ENCODE measurements around the gene ARID5B.
A peak's percentile ranks its signal among the peaks of the same experiment; 100 is the strongest.

The ARID5B gene

DNA sequence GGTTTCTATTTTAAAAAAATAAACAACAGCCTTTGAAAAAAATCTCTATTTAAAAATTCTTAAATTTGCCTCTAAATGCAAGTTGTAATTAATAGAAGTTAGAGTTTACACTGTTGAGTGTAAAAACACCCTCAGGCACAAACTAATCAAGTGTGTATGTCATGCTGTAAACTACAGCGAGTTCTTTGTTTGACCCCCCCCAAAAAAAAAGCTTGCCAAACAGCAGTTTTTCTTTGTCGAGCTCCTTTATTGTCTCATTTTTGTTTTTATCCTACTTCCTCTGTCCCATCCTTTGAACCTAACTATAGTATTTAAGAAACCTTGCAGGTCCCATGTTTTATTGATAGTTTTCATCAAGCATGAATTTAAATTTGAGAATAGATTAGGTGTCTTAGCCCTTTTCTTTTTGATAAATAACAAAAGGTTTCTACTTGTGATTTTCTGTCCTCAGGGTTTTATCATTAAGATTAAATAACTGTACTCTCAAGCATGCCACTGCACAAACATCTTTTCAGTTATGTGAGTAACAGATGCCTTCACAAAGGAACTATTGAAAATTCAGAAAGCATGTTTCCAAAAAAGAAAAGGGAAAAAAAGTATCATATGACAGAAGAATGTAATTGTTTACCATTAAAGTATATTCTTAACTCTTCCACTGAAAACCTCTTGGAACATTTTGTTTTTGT is 176.0 kb downstream of the ARID5B start:
- no peak for FAIRE-seq
- no peak for TF ChIP-seq TAF1 (IDR thresholded peaks at IDR 0.05; ENCODE audit: low read depth, low read length)
- no peak for TF ChIP-seq SPI1 (IDR thresholded peaks at IDR 0.05; ENCODE audit: low read depth, low read length)
- TF ChIP-seq POLR2AphosphoS5 (IDR thresholded peaks at IDR 0.05; ENCODE audit: low read depth, low read length): no peak
- TF ChIP-seq POU2F2 (IDR thresholded peaks at IDR 0.05; ENCODE audit: low read depth, low read length): no peak
- TF ChIP-seq PAX5 (IDR thresholded peaks at IDR 0.05; ENCODE audit: insufficient read depth, low read length, severe bottlenecking): no peak
- no peak for TF ChIP-seq POLR2A (IDR thresholded peaks at IDR 0.05; ENCODE audit: low read depth, low read length)
- no peak for DNase-seq (ENCODE audit: insufficient read length, low spot score)

DNA sequence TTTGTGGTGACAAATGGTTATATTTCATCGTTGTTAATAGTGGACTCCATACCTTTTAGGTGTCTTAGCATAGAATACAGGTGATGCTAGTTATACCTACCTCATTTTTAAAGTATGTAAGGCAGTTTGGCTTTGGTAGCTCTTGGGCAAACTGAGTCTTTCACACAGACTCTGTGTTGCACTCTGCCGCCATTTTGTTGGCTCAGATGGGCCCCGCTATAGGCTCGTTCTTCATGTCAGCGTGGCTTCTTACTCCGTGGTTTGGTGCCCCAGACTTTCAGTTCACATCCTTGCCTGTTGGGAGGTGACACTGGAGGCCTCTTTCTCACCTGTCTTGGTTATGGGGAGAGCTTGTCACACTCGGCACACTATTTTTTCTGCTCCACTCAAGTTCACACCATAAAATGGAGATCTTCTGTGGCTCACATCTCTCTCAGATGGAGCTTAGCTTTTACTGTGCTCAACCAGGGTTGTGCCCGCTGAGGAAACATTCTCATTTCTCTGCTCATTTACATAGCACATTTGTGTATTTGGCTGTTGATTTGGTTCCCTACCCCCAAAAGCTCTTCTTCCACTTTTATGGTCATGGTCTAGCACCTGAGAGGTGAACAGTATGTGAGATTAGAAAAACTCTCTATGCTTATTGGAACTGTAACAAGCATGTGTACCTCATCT is 178.5 kb downstream of the ARID5B start:
- FAIRE-seq: peak; percentile 75

DNA sequence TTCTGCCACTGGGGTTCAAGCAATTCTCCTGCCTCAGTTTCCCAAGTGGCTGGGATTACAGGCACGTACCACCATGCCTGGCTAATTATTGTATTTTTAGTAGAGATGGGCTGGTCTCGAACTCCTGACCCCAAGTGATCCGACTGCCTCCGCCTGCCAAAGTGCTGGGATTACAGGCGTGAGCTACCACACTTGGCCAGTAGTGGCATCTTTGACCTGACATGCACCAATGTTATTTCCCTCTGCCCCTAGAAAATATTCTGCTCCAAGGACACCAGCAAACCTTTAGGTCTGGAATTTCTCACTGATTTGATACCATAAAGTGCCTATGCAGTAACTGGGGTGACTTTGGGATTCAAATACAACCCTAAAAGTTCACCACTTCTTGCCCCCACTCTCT is 179.4 kb downstream of the ARID5B start:
- no peak for TF ChIP-seq POU2F2 (IDR thresholded peaks at IDR 0.05; ENCODE audit: low read depth, low read length)
- no peak for TF ChIP-seq TAF1 (IDR thresholded peaks at IDR 0.05; ENCODE audit: low read depth, low read length)
- no peak for TF ChIP-seq PAX5 (IDR thresholded peaks at IDR 0.05; ENCODE audit: insufficient read depth, low read length, severe bottlenecking)
- TF ChIP-seq SPI1 (IDR thresholded peaks at IDR 0.05; ENCODE audit: low read depth, low read length): no peak
- no peak for TF ChIP-seq POLR2A (IDR thresholded peaks at IDR 0.05; ENCODE audit: low read depth, low read length)
- no peak for TF ChIP-seq POLR2AphosphoS5 (IDR thresholded peaks at IDR 0.05; ENCODE audit: low read depth, low read length)
- peak; percentile 20 for FAIRE-seq
- no peak for DNase-seq (ENCODE audit: insufficient read length, low spot score)

More for the DNA sequence above, 178.5 kb downstream of the ARID5B start:
- TF ChIP-seq TAF1 (IDR thresholded peaks at IDR 0.05; ENCODE audit: low read depth, low read length) (no peak), POU2F2 (IDR thresholded peaks at IDR 0.05; ENCODE audit: low read depth, low read length) (peak; percentile 60; the same call in 1 of the 2 replicates), POLR2AphosphoS5 (IDR thresholded peaks at IDR 0.05; ENCODE audit: low read depth, low read length) (peak; percentile 83), SPI1 (IDR thresholded peaks at IDR 0.05; ENCODE audit: low read depth, low read length) (no peak), POLR2A (IDR thresholded peaks at IDR 0.05; ENCODE audit: low read depth, low read length) (peak; percentile 87; the same call in 1 of the 2 replicates)
- DNase-seq (ENCODE audit: insufficient read length, low spot score): no peak

- FAIRE-seq: no peak
- TF ChIP-seq POLR2A (IDR thresholded peaks at IDR 0.05; ENCODE audit: low read depth, low read length) (no peak), SPI1 (IDR thresholded peaks at IDR 0.05; ENCODE audit: low read depth, low read length) (no peak), PAX5 (IDR thresholded peaks at IDR 0.05; ENCODE audit: insufficient read depth, low read length, severe bottlenecking) (no peak), POLR2AphosphoS5 (IDR thresholded peaks at IDR 0.05; ENCODE audit: low read depth, low read length) (no peak), POU2F2 (IDR thresholded peaks at IDR 0.05; ENCODE audit: low read depth, low read length) (no peak), TAF1 (IDR thresholded peaks at IDR 0.05; ENCODE audit: low read depth, low read length) (no peak)
- no peak for DNase-seq (ENCODE audit: insufficient read length, low spot score)
Observed at GRCh38 chr10:62081341-62082270, 180.1 kb downstream of the ARID5B start.

DNA sequence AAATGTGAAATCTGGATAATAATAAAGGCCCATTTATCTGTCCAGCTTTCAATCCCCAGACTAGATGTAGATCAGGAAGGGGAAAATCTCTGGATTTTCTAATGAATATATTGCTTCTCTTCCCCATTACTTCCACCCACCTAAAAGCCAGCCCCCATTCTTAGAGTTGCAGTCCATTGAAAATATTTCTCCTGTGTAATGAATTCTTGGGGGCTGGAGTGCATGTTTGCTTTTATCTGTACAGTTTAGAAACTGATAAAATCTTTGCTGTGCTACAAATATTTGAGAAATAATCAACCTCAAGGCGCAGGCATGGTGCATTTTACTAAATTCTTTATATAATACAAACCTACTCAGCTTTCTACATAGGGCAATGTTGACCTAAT is 180.8 kb downstream of the ARID5B start:
- no peak for DNase-seq (ENCODE audit: insufficient read length, low spot score)
- FAIRE-seq: no peak
- no peak for TF ChIP-seq POU2F2 (IDR thresholded peaks at IDR 0.05; ENCODE audit: low read depth, low read length)
- no peak for TF ChIP-seq SPI1 (IDR thresholded peaks at IDR 0.05; ENCODE audit: low read depth, low read length)
- no peak for TF ChIP-seq TAF1 (IDR thresholded peaks at IDR 0.05; ENCODE audit: low read depth, low read length)
- TF ChIP-seq POLR2AphosphoS5 (IDR thresholded peaks at IDR 0.05; ENCODE audit: low read depth, low read length): no peak
- no peak for TF ChIP-seq PAX5 (IDR thresholded peaks at IDR 0.05; ENCODE audit: insufficient read depth, low read length, severe bottlenecking)
- TF ChIP-seq POLR2A (IDR thresholded peaks at IDR 0.05; ENCODE audit: low read depth, low read length): no peak

DNA sequence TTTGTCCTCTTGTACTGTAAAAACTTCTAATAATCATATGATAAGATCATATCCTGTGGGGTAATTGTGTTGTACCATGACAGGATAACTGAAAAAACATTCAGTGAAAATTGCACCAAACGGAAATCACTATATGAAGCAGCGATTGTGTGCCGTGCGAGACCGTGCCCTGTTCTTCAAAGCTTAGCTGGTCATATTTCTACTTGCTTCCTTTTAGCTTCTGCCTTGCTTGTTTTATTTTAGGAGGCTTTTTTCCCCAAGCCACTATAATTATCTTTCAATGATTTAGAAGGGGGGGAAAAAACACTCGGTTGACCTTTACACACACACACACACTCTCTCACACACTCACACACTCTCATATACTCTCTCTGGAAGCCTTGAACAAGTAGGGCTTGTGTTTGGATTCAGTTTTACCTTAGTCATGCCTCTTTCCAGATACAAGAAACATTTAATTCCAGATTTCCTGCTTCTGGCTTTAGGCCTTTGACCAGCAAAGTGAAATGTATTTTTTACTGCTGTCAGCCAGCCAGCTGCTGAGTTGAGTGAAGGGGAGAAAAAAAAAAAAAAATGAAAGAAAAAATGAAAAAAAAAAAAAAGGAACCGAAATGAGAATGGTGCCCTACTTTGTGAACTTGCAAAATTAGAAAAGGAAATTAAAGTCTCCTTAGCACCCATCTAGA is 181.4 kb downstream of the ARID5B start:
- FAIRE-seq (peak; percentile 60), DNase-seq (ENCODE audit: insufficient read length, low spot score) (no peak)
- TF ChIP-seq POLR2A (IDR thresholded peaks at IDR 0.05; ENCODE audit: low read depth, low read length) (no peak), SPI1 (IDR thresholded peaks at IDR 0.05; ENCODE audit: low read depth, low read length) (peak; percentile 60), PAX5 (IDR thresholded peaks at IDR 0.05; ENCODE audit: insufficient read depth, low read length, severe bottlenecking) (no peak)

GRCh38 chr10:62083412-62084267 is 182.1 kb downstream of the ARID5B start:
- FAIRE-seq (no peak), DNase-seq (ENCODE audit: insufficient read length, low spot score) (no peak)
- TF ChIP-seq PAX5 (IDR thresholded peaks at IDR 0.05; ENCODE audit: insufficient read depth, low read length, severe bottlenecking) (no peak), TAF1 (IDR thresholded peaks at IDR 0.05; ENCODE audit: low read depth, low read length) (no peak), POLR2AphosphoS5 (IDR thresholded peaks at IDR 0.05; ENCODE audit: low read depth, low read length) (no peak), POLR2A (IDR thresholded peaks at IDR 0.05; ENCODE audit: low read depth, low read length) (no peak), POU2F2 (IDR thresholded peaks at IDR 0.05; ENCODE audit: low read depth, low read length) (no peak)

GRCh38 chr10:62084451-62084850 is 183.0 kb downstream of the ARID5B start:
- TF ChIP-seq TAF1 (IDR thresholded peaks at IDR 0.05; ENCODE audit: low read depth, low read length) (no peak), PAX5 (IDR thresholded peaks at IDR 0.05; ENCODE audit: insufficient read depth, low read length, severe bottlenecking) (no peak), SPI1 (IDR thresholded peaks at IDR 0.05; ENCODE audit: low read depth, low read length) (no peak), POLR2A (IDR thresholded peaks at IDR 0.05; ENCODE audit: low read depth, low read length) (no peak), POU2F2 (IDR thresholded peaks at IDR 0.05; ENCODE audit: low read depth, low read length) (no peak), POLR2AphosphoS5 (IDR thresholded peaks at IDR 0.05; ENCODE audit: low read depth, low read length) (no peak)
- no peak for DNase-seq (ENCODE audit: insufficient read length, low spot score)
- FAIRE-seq: no peak

Measured in GM12891 (cell line).